Natural killer cell (primary cell): Measurements from ENCODE around the gene ACOT9. TPM values are rescaled to one million over a fixed set of nuclear protein-coding genes. Genes with fewer than 3 reads are reported as not detected.

Source experiments
- ATAC-seq, 3 donors: fragments of 150-1000 bp in 2 of 3; fragments of 200-7000 bp in 1 of 3; cut with Tn5 transposase; 1 replicate in 1 of 3; 2 replicates in 2 of 3; pipeline ENCODE4 v1.10.0; 2021; ENCODE audit warnings: mild to moderate bottlenecking in 2 of 3, moderate library complexity in 2 of 3
- DNase-seq, 2 donors: peaks; one replicate each; pipeline versions ENCODE4 v3.0.0 to v3.0.0-alpha.2; 2013 to 2021; ENCODE audit warnings: mixed read lengths in 1 of 2
- H3K27ac ChIP-seq: one replicate; pipeline ENCODE4 v1.5.1; 2013; ENCODE audit warnings: mild to moderate bottlenecking, low read length
- H3K27me3 ChIP-seq: one replicate; pipeline ENCODE4 v1.6.1; 2013; ENCODE audit warnings: low read length; ENCODE audit not compliant: control insufficient read depth, insufficient read depth
- H3K36me3 ChIP-seq: one replicate; pipeline ENCODE4 v1.6.1; 2013; ENCODE audit warnings: low read length; ENCODE audit not compliant: control insufficient read depth, insufficient read depth
- H3K4me1 ChIP-seq: one replicate; pipeline ENCODE4 v1.6.1; 2013; ENCODE audit warnings: low read length; ENCODE audit not compliant: control insufficient read depth, insufficient read depth
- H3K4me3 ChIP-seq: one replicate; pipeline ENCODE4 v1.5.1; 2013; ENCODE audit warnings: low read length
- H3K9me3 ChIP-seq: one replicate; pipeline ENCODE4 v1.6.1; 2013; ENCODE audit warnings: low read length; ENCODE audit not compliant: control insufficient read depth, insufficient read depth
- H3K27ac Mint-ChIP-seq, 2 donors: one replicate each; pipeline ENCODE4 v1.8.0; 2022; ENCODE audit warnings: mild to moderate bottlenecking in 2 of 2, mixed read lengths in 2 of 2, moderate library complexity in 1 of 2
- H3K27me3 Mint-ChIP-seq, 2 donors: one replicate each; pipeline ENCODE4 v1.8.0; 2022; ENCODE audit warnings: low read depth in 2 of 2, mixed read lengths in 2 of 2
- H3K36me3 Mint-ChIP-seq: one replicate; pipeline ENCODE4 v1.8.0; 2022; ENCODE audit warnings: mixed read lengths
- H3K4me1 Mint-ChIP-seq, 2 donors: one replicate each; pipeline ENCODE4 v1.8.0; 2022; ENCODE audit warnings: mixed read lengths in 2 of 2
- H3K4me3 Mint-ChIP-seq: one replicate; pipeline ENCODE4 v1.8.0; 2022; ENCODE audit warnings: mild to moderate bottlenecking, moderate library complexity, mixed read lengths
- H3K9me3 Mint-ChIP-seq, 2 donors: one replicate each; pipeline ENCODE4 v1.8.0; 2022; ENCODE audit warnings: mixed read lengths in 2 of 2
- WGBS: methylation state at CpG from one replicate; pipeline ENCODE4 v1.1.7; 2013; ENCODE audit warnings: missing lambda C conversion rate; ENCODE audit not compliant: insufficient coverage; 5-methylcytosine and 5-hydroxymethylcytosine counted together
- intact Hi-C: fragments of 100-400 bp; cut with micrococcal nuclease; formaldehyde crosslinking; loops from one replicate; pipeline ENCODE4 v1.14.2; 2022
- total RNA-seq, 4 donors: library from RNA; stranded (reverse); fragments of 120-200 nt in 1 of 4; gene quantifications; one replicate each; pipeline versions ENCODE4 v1.2.3 to v1.2.4, GENCODE V29; 2013 to 2022
- TF ChIP-seq, protein P1 (sequence below): fragments of 200-600 bp; IDR thresholded peaks from one replicate; pipeline ENCODE4 v1.8.0; 2022; ENCODE audit warnings: antibody characterized with exemption

ACOT9 gene
- total RNA-seq, 3 donors from 2014 or later (not counting 1 experiment from before 2014, with no cell fraction given) = 20.0 to 24.9 (median 21.4) TPM

- intact Hi-C loops = no loop called here
- no peaks in the 10 kb centered on the region for H3K9me3 ChIP-seq
- no peaks in the 10 kb centered on the region for H3K9me3 Mint-ChIP-seq
- no peaks in the 10 kb centered on the region for H3K4me1 ChIP-seq
- H3K27ac ChIP-seq = no peak overlapping the region
- H3K4me3 ChIP-seq = no peak overlapping the region
- H3K4me1 Mint-ChIP-seq = no peaks in the 10 kb centered on the region
- ATAC-seq (no peak), DNase-seq (no peak)
- TF ChIP-seq, protein P1, sequence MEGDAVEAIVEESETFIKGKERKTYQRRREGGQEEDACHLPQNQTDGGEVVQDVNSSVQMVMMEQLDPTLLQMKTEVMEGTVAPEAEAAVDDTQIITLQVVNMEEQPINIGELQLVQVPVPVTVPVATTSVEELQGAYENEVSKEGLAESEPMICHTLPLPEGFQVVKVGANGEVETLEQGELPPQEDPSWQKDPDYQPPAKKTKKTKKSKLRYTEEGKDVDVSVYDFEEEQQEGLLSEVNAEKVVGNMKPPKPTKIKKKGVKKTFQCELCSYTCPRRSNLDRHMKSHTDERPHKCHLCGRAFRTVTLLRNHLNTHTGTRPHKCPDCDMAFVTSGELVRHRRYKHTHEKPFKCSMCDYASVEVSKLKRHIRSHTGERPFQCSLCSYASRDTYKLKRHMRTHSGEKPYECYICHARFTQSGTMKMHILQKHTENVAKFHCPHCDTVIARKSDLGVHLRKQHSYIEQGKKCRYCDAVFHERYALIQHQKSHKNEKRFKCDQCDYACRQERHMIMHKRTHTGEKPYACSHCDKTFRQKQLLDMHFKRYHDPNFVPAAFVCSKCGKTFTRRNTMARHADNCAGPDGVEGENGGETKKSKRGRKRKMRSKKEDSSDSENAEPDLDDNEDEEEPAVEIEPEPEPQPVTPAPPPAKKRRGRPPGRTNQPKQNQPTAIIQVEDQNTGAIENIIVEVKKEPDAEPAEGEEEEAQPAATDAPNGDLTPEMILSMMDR = no peak
- no peaks in the 10 kb centered on the region for H3K27me3 ChIP-seq
- 80% methylated on average over 1 of the region's 1 CpG for WGBS
- no peak overlapping the region for H3K27ac Mint-ChIP-seq
- H3K36me3 Mint-ChIP-seq = no peaks in the 10 kb centered on the region
- H3K36me3 ChIP-seq = peaks cover 4% of the 10 kb centered on the region
- no peak overlapping the region for H3K4me3 Mint-ChIP-seq
- H3K27me3 Mint-ChIP-seq = no peaks in the 10 kb centered on the region
Measured at GRCh38 chrX:23729214-23729613, 13.9 kb downstream of the ACOT9 start.

GRCh38 chrX:23727206-23727605, 15.9 kb downstream of the ACOT9 start:
- H3K36me3 Mint-ChIP-seq = no peaks in the 10 kb centered on the region
- TF ChIP-seq, protein P1 = no peak
- Histone ChIP-seq H3K27ac (no peak overlapping the region), H3K9me3 (no peaks in the 10 kb centered on the region), H3K4me1 (no peaks in the 10 kb centered on the region), H3K36me3 (peaks cover 5% of the 10 kb centered on the region), H3K27me3 (no peaks in the 10 kb centered on the region), H3K4me3 (no peak overlapping the region)
- DNase-seq = no peak
- no peaks in the 10 kb centered on the region for H3K9me3 Mint-ChIP-seq
- no peaks in the 10 kb centered on the region for H3K4me1 Mint-ChIP-seq
- H3K27me3 Mint-ChIP-seq = no peaks in the 10 kb centered on the region
- no peak overlapping the region for H3K4me3 Mint-ChIP-seq
- no peak for ATAC-seq
- intact Hi-C loops = no loop called here
- WGBS = 91% methylated on average over 3 of the region's 3 CpGs
- H3K27ac Mint-ChIP-seq = no peak overlapping the region

- H3K9me3 ChIP-seq = no peaks in the 10 kb centered on the region
- Mint-ChIP-seq H3K36me3 (no peaks in the 10 kb centered on the region), H3K4me1 (no peaks in the 10 kb centered on the region), H3K27me3 (no peaks in the 10 kb centered on the region), H3K27ac (no peak overlapping the region), H3K4me3 (no peak overlapping the region), H3K9me3 (no peaks in the 10 kb centered on the region)
- no peak for ATAC-seq
- peaks cover 10% of the 10 kb centered on the region for H3K36me3 ChIP-seq
- H3K4me3 ChIP-seq = no peak overlapping the region
- DNase-seq = no peak
- 37% methylated on average over 6 of the region's 6 CpGs for WGBS
- intact Hi-C loops = no loop called here
- TF ChIP-seq, protein P1 = no peak
- no peaks in the 10 kb centered on the region for H3K27me3 ChIP-seq
- H3K4me1 ChIP-seq = no peaks in the 10 kb centered on the region
- H3K27ac ChIP-seq = no peak overlapping the region
Measured at GRCh38 chrX:23726191-23726590, 16.9 kb downstream of the ACOT9 start.

- intact Hi-C loops = no loop called here
- no peak overlapping the region for H3K4me3 Mint-ChIP-seq
- Histone ChIP-seq H3K27ac (no peak overlapping the region), H3K9me3 (no peaks in the 10 kb centered on the region), H3K4me3 (no peak overlapping the region), H3K36me3 (peaks cover 13% of the 10 kb centered on the region), H3K27me3 (no peaks in the 10 kb centered on the region), H3K4me1 (no peaks in the 10 kb centered on the region)
- H3K27ac Mint-ChIP-seq = no peak overlapping the region
- H3K36me3 Mint-ChIP-seq = no peaks in the 10 kb centered on the region
- DNase-seq (no peak), ATAC-seq (no peak)
- TF ChIP-seq, protein P1 = no peak
- H3K27me3 Mint-ChIP-seq = no peaks in the 10 kb centered on the region
- WGBS = 97% methylated on average over 8 of the region's 8 CpGs
- no peaks in the 10 kb centered on the region for H3K4me1 Mint-ChIP-seq
- H3K9me3 Mint-ChIP-seq = no peaks in the 10 kb centered on the region
Measured at GRCh38 chrX:23720117-23720677, 22.9 kb downstream of the ACOT9 start.
